Epidermal melanocyte (primary cell): ENCODE data around the gene SEPHS1.
"Not testable (repeated sequence)": the region's sequence is repeated elsewhere in the genome, so short reads cannot be mapped to it uniquely, and the experiment has no call there.

Experiments
- DNase-seq: peaks from one replicate; pipeline ENCODE4 v3.0.0; 2011; ENCODE audit warnings: low spot score; ENCODE audit not compliant: insufficient read length

Gene SEPHS1

DNA sequence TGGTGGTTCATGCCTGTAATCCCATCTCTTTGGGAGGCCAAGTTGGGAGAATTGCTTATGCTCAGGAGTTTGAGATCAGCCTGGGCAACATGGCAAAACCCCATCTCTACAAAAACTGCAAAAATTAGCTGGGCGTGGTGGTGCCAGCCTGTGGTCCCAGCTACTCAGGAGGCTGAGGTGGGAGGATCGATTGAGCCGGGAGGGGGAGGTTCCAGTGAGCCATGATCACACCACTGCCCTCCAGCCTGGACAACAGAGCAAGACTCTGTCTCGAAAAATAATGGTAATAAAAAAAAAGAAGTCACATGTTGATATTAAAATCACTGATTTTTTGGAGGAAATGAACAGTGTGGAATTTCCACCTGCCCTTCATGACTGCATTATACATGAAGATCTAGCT is 64.0 kb downstream of the SEPHS1 start:
- DNase-seq = no peak

DNA sequence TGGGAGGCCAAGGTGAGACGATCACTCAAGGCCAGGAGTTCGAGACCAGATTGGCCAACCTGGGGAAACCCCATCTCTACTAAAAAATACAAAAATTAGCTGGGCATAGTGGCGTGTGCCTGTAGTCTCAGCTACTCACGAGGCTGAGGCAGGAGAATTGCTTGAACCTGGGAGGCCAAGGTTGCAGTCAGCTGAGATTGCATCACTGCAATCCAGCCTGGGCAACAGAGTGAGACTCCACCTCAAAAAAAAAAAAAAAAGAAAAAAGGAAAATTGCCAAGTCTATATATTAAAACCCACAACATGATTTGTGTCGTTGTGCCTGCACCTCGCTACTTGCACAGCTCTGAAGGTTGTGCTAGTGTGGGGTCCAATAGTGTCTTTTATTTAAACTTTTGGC is 65.7 kb downstream of the SEPHS1 start:
- DNase-seq = not testable (repeated sequence)

- DNase-seq = no peak
These were observed 71.2 kb downstream of the SEPHS1 start for GRCh38 chr10:13276749-13277365.

DNA sequence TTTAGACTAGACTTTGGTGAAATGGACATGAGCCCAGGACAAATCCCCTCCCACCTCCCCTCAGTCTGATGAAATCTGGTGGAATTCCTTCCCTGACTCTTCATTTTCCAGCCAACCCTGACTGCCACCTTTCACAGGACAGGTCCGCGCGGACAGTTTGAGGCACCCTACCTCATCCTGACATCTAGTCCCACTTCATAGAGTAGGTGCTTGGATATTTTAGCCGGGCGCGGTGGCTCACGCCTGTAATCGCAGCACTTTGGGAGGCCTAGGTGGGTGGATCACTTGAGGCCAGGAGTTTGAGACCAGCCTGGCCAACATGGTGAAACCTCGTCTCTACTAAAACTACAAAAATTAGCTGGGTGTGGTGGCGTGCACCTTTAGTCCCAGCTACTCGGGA is 71.9 kb downstream of the SEPHS1 start:
- DNase-seq = not testable (repeated sequence)

DNA sequence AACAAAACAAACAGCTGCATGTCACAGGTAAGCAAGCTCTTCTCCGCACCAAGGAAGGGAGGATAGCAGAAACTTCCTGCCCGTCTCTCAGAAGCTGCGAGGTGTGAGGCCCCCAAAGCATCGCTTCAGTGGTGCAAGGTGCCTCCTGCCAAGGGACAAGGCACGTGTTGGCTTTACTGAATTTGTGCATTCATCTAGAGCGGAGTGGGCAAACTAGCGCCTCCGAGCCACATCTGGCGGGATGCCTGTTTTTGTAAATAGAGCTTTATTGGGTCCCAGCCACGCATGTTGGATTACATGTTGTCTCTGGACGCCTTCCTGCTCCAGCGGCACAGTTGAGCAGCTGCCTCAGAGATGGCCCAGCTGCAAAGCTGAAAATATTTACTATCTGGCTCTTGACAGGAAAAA is 75.9 kb downstream of the SEPHS1 start:
- peak; percentile 40 for DNase-seq

DNA sequence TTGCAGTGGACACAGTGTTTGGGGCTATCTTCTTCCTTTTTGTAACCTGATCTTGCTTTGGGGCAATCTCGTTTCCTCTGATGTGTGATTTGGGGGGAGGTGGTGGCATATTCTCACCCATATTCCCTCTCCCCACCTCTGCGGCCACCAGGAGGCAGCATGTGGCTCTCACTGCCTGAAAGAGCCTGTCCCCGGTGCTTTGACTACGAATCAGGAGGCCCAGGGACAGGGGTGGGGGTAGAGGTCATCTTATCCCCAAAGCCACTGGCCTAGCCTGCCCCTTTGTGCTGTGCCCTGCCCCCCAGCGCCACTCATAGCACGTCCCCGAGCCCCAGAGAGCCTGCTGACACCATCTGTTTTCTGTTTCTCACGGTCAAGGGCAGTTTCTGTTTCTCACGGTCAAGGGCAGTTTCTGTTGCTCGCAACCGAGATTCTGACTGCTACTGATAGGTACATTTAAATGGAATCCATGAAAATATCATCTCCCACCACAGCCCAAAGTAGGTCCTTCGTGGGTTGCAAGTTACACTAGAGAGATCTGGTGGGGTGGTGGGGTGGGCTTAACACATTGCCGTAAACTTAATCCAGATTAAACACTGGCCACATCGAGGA is 76.4 kb downstream of the SEPHS1 start:
- DNase-seq = no peak

DNA sequence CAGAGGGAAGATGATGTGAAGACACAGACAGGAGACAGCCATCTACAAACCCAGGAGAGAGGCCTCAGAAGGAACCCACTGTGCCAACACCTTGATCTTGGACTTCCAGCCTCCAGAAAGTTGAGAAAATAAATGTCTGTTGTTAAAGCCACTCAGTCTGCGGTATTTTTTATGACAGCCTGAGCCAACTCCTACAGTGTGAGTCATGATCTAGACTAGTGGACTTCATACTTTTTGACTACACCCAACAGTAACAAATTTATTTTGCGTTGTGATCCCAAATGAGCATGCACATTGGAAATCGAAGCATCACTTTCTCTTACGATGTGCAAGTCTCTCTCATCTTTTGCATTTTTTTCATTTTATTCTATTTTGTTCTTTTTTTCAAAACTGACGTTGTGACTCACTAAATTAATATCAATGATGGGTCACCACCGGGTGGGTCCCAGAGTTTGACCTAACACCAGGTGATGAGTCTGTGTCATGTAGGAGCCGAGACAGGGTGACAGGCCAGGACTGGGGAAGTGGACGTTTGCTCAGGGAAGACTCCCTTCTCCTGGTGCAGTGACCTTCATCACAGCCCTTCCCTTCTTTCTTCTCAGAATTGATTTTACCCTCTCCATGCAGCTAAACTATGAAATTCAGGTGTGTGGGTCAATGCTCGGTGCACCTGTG is 77.1 kb downstream of the SEPHS1 start:
- no peak for DNase-seq

DNA sequence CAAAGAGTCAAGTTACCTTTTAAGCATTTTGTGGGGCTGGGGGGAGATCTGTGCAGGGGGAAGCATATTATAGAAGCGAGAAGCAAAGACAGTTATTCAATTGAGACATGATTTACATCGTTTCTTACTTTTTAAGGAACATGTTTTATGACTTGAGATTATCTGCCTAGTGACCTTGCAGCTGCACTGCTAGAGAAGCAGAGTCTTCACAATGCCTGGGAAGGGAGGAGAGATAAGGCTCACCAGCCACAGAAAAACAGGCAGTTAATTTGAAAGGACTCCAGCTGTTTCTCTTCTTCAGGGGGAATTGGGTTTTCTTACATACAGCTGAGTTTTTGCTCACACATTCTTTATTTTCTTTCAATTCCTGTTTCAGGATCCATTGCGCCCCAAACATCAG is 79.3 kb downstream of the SEPHS1 start:
- no peak for DNase-seq

DNA sequence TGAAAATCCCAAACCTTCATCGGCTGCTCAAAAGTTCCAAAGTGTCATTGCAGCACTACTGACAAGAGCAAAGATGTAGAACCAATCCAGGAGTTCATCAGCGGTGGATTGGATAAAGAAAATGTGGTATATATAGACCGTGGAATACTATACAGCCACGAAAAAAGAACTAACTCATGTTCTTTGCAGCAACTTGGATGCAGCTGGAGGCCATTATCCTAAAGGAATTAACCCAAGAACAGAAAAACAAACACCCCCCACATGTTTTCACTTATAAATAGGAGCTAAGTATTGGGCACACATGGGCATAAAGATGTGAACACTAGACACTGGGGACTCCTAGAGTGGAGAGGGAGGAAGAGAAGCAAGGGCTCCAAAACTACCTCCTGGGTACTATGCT is 79.8 kb downstream of the SEPHS1 start:
- DNase-seq = no peak
